Measurements from ENCODE around the gene DUSP22.

GRCh38 chr6:257774-258173 is 34.5 kb upstream of the DUSP22 start:
- TF ChIP-seq, protein P1, sequence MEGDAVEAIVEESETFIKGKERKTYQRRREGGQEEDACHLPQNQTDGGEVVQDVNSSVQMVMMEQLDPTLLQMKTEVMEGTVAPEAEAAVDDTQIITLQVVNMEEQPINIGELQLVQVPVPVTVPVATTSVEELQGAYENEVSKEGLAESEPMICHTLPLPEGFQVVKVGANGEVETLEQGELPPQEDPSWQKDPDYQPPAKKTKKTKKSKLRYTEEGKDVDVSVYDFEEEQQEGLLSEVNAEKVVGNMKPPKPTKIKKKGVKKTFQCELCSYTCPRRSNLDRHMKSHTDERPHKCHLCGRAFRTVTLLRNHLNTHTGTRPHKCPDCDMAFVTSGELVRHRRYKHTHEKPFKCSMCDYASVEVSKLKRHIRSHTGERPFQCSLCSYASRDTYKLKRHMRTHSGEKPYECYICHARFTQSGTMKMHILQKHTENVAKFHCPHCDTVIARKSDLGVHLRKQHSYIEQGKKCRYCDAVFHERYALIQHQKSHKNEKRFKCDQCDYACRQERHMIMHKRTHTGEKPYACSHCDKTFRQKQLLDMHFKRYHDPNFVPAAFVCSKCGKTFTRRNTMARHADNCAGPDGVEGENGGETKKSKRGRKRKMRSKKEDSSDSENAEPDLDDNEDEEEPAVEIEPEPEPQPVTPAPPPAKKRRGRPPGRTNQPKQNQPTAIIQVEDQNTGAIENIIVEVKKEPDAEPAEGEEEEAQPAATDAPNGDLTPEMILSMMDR (conservative IDR thresholded peaks at IDR 0.05 in 1 of 2, IDR thresholded peaks at IDR 0.05 in 1 of 2; ENCODE audit: low read depth in 1 of 2, low read length in 2 of 2), result no peak
- no peak for TF ChIP-seq EZH2 (IDR thresholded peaks at IDR 0.05; ENCODE audit: low read length, missing control alignments)
